SJSA1 (cell line): ENCODE results near the gene CNOT4. TPM values are rescaled to one million over a fixed set of nuclear protein-coding genes. Genes with fewer than 3 reads are reported as not detected.
"Not testable (repeated sequence)": the region's sequence is repeated elsewhere in the genome, so short reads cannot be mapped to it uniquely, and the experiment has no call there.

Experiments used
- DNase-seq, 2 experiments: peaks; one replicate each; pipeline ENCODE4 v3.0.0-alpha.2; 2015 to 2020; ENCODE audit warnings: low spot score in 2 of 2, low read depth in 1 of 2
- H3K27ac ChIP-seq: fragments of 250-450 bp; sonication (Bioruptor Pico); 2 replicates; pipeline ENCODE4 v1.5.1; 2020; ENCODE audit warnings: mild to moderate bottlenecking, moderate library complexity
- H3K27me3 ChIP-seq: fragments of 250-450 bp; sonication (Bioruptor Pico); replicated peaks from 2 replicates; pipeline ENCODE4 v1.5.1; 2020; ENCODE audit warnings: mild to moderate bottlenecking, moderate library complexity
- H3K36me3 ChIP-seq: fragments of 250-450 bp; sonication (Bioruptor Pico); 2 replicates; pipeline ENCODE4 v1.5.1; 2020; ENCODE audit warnings: mild to moderate bottlenecking
- H3K4me1 ChIP-seq: fragments of 250-450 bp; sonication (Bioruptor Pico); replicated peaks from 2 replicates; pipeline ENCODE4 v1.6.1; 2021; ENCODE audit warnings: mild to moderate bottlenecking
- H3K4me3 ChIP-seq: fragments of 250-450 bp; sonication (Bioruptor Pico); 2 replicates; pipeline ENCODE4 v1.5.1; 2020; ENCODE audit warnings: mild to moderate bottlenecking
- H3K9me3 ChIP-seq: fragments of 250-450 bp; sonication (Bioruptor Pico); replicated peaks from 2 replicates; pipeline ENCODE4 v1.5.1; 2020; ENCODE audit warnings: mild to moderate bottlenecking
- total RNA-seq: library from RNA; depleted of rRNA; stranded (reverse); fragments of >200 nt; shearing (Covaris generic); gene quantifications from 2 replicates; pipeline ENCODE4 v1.2.3, GENCODE V29; 2014

CNOT4 gene
- total RNA-seq, 1 experiment from 2014 or later, result 9.1 TPM

DNA sequence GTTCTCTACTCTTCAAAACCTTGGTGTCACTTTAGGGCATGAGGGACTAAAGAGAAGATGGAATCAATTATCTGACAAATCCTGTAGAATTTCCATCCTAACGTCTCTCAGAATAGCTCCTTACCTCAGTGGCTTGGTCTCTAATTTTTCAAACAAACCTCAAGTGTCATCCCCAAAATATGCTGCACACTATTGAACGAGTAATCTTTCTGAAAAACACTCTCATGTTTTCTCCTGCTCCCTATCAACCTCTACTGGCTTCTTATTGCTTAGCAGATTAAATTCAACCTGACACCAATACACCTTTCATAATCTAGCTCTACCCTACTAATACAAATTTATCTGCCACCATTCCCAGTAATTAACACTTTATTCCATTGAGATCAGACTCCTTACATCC, 8.5 kb downstream of the CNOT4 start:
- H3K4me3 ChIP-seq, result no peak overlapping the region
- DNase-seq, result no peak
- no peak overlapping the region for H3K27ac ChIP-seq

DNA sequence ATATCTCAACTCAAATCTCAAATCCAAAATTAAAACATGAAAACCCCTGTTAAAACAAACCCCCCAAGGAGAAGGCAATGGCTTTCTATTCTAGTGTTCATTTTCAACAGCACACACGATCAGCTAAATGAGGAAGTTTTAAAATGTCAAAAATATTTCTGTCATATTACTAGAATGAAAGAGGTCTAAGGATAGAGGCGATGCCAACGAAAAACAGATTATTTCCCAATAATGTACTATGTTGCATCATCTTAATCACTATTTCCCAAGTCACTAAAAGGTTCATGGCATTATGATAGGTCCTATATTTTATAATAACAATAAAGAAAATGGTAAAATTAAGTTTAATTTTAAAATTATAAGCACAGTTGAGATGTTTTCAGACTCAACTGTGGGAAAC, 10.1 kb downstream of the CNOT4 start:
- Histone ChIP-seq H3K27ac (no peak overlapping the region), H3K36me3 (no peaks in the 10 kb centered on the region), H3K27me3 (no peaks in the 10 kb centered on the region), H3K4me1 (no peaks in the 10 kb centered on the region; the same call in 1 of the 2 replicates), H3K4me3 (no peak overlapping the region), H3K9me3 (no peaks in the 10 kb centered on the region)
- no peak for DNase-seq

More for the DNA sequence above, 8.5 kb downstream of the CNOT4 start:
- H3K4me1 ChIP-seq, result no peaks in the 10 kb centered on the region; the same call in 1 of the 2 replicates
- H3K27me3 ChIP-seq, result no peaks in the 10 kb centered on the region
- H3K36me3 ChIP-seq, result no peaks in the 10 kb centered on the region
- H3K9me3 ChIP-seq, result no peaks in the 10 kb centered on the region

DNA sequence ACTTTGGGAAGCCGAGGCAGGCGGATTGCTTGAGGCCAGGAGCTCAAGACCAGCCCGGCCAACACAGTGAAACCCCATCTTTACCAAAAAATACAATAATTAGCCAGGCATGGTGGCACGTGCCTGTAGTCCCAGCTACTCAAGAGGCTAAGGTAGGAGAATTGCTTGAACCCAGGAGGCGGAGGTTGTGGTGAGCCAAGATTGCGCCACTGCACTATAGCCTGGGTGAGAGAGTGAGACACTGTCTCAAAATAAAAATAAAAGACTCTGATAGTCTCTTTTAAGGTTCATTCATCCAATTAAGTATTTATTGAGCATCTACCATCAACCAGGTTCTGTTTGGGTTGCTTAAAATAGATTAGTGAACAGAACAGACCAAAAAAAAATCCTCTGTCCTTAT, 12.7 kb downstream of the CNOT4 start:
- not testable (repeated sequence) for H3K9me3 ChIP-seq, H3K4me3 ChIP-seq, H3K27me3 ChIP-seq, H3K4me1 ChIP-seq, H3K27ac ChIP-seq, DNase-seq, H3K36me3 ChIP-seq

DNA sequence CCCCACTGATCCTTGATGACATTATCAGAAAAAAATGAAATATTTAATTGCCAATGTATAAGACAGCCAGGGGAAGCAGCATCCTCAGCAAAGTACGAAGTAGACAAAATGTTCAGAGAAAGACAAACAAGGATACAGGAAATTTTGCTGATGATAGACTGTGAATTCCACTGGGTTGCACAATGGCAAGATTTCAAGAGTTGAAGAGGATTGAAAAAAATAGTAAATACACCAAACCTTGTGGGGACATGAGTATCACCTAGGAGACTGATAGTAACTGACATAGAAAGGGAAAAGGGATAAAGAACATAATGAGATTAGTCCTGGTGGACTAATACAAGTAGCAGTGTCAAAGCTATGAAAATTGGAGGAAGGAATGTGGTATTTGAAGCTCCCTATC, 16.5 kb downstream of the CNOT4 start:
- H3K9me3 ChIP-seq, result no peaks in the 10 kb centered on the region
- H3K27me3 ChIP-seq, result no peaks in the 10 kb centered on the region
- H3K36me3 ChIP-seq, result peaks cover 7% of the 10 kb centered on the region; the same call in 1 of the 2 replicates
- no peak overlapping the region for H3K27ac ChIP-seq
- no peak for DNase-seq
- H3K4me3 ChIP-seq, result no peak overlapping the region
- H3K4me1 ChIP-seq, result no peaks in the 10 kb centered on the region

DNA sequence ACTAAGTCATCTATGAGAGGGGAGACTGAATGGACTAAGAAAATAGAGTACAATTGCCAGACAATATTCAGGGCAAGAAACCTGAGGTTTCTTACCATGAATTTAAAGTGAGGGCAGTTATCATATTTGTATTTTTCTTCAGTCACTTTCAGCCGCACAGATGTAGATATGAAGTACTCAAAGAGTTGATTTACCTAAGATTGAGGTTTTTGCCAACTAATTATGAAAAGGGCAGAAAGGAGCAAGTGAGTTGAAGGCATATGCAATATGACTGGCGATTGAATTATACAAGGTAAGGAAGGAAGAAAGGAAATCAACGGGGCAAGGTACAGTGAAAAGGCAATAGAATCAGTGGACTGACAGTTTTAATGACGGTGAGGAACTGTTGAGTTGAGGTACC, 17.8 kb downstream of the CNOT4 start:
- DNase-seq, result no peak

DNA sequence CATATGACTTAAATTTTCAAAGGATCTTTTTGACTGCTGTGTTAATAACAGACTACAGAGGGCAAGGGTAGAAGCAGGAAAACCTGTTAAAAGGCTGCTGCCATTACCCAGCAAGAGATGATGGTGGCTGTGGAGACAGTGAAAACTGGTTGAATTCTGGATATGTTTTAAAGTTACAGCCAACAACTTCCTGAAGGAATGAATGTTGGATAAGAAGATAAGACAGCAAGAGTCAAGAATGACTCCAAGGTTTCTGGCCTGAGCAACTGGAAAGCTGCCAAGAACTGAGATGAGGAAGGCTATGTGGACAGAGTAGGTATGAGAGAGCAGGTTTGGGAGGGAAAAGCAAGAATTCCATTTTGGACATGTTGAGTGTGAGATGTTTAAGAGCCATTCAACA, 19.1 kb downstream of the CNOT4 start:
- Histone ChIP-seq H3K4me3 (no peak overlapping the region), H3K36me3 (peaks cover 7% of the 10 kb centered on the region; the same call in 1 of the 2 replicates), H3K27me3 (no peaks in the 10 kb centered on the region), H3K9me3 (no peaks in the 10 kb centered on the region), H3K27ac (no peak overlapping the region), H3K4me1 (no peaks in the 10 kb centered on the region)
- no peak for DNase-seq

More for the DNA sequence above, 17.8 kb downstream of the CNOT4 start:
- Histone ChIP-seq H3K27ac (no peak overlapping the region), H3K27me3 (no peaks in the 10 kb centered on the region), H3K4me1 (no peaks in the 10 kb centered on the region), H3K4me3 (no peak overlapping the region), H3K36me3 (peaks cover 7% of the 10 kb centered on the region; the same call in 1 of the 2 replicates), H3K9me3 (no peaks in the 10 kb centered on the region)

DNA sequence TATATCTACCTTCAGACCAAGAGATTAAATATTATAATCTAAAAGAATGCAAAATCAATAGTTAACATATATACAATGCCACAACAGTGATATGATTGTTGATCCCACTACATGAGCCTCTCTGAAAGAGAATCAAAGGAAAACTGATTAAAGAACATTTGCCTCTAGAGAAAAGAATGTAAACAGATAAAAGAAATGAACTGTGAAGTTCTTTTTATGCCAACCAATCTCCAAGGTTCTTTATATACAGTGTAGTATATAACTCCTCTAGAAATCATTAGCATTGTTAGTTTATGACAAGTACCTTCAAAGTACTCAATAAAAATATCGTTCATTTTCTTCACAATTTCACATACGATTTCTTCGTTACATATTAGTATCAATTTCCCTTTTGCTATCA, 20.1 kb downstream of the CNOT4 start:
- H3K9me3 ChIP-seq, result no peaks in the 10 kb centered on the region
- H3K4me3 ChIP-seq, result no peak overlapping the region
- no peak overlapping the region for H3K27ac ChIP-seq
- H3K4me1 ChIP-seq, result no peaks in the 10 kb centered on the region
- H3K36me3 ChIP-seq, result peaks cover 7% of the 10 kb centered on the region; the same call in 1 of the 2 replicates
- H3K27me3 ChIP-seq, result no peaks in the 10 kb centered on the region
- no peak for DNase-seq

DNA sequence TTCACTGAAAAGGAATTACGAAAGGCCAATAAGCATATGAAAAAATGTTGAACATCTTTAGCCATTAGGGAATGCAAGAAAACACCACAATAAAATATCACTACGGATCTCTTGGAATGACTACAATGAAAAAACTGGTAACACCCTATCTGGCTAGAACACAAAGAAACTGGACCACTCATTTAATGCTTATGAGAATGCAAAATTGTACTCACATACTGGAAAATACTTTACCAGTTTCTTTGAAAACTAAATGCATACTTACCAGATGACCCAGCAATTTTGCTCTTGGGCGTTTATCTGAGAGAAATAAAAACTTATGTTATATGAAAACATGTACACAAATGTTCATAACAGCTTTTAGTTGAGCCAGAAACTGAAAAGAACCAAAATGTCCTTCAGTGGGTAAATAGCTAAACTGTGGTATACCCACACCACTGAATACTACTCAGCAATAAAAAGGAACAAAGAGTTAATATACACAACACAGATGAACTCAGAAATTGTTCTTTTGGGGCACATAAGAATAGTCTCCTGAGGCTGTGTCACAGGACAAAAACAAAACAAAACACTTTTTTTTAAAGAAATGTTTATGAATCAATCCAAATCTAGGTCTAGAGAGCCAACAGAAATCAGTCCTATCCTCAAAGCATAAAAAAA, 23.5 kb downstream of the CNOT4 start:
- no peaks in the 10 kb centered on the region for H3K4me1 ChIP-seq
- no peak overlapping the region for H3K4me3 ChIP-seq
- no peak for DNase-seq
- no peaks in the 10 kb centered on the region for H3K27me3 ChIP-seq
- no peaks in the 10 kb centered on the region for H3K9me3 ChIP-seq
- no peak overlapping the region for H3K27ac ChIP-seq
- H3K36me3 ChIP-seq, result 0 out of 2 replicates have a peak, but pooled peaks cover under 1% of the 10 kb centered on the region

DNA sequence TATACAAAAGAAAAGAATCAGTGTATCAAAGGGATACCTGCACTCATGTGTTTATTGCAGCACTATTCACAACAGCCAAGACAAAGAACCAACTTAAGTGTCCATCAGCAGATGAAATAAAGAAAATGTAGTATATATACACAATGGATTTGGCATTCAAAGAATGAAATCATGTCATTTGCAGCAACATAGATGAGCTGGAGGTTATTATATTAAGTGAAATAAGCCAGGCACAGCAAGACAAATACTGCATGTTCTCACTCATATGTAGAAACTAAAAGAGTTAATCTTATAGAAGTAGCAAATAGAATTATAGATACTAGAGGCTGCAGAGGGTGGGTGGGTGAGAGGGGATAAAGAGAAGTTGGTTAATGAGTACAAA, 28.3 kb downstream of the CNOT4 start:
- H3K27me3 ChIP-seq, result no peaks in the 10 kb centered on the region
- H3K36me3 ChIP-seq, result 0 out of 2 replicates have a peak, but pooled peaks cover 4% of the 10 kb centered on the region
- no peak overlapping the region for H3K4me3 ChIP-seq
- no peaks in the 10 kb centered on the region for H3K4me1 ChIP-seq
- no peak for DNase-seq
- no peak overlapping the region for H3K27ac ChIP-seq
- no peaks in the 10 kb centered on the region for H3K9me3 ChIP-seq

DNA sequence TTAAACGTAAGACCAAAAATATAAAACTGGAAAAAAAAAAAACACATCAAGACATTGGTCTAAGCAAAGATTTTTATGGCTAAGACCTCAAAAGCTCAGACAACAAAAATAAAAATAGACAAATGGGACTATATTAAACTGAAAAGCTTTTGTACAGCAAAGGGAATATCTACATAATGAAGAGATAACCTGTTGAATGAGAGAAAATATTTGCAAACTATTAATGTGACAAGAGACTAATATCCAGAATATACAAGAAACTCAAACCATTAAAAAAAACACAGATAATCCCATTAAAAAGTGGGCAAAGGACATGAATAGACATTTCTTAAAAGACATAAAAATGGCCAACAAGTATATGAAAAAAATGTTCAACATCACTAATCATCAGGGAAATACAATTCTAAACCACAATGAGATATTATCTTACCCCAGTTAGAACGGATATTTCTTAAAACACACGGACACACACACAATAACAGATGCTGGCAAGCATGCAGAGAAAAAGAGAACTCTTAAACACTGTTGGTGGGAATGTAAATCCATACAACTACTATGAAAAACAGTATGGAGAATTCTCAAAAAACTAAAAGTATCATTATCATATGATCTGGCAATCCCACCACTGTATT, 28.8 kb downstream of the CNOT4 start:
- Histone ChIP-seq H3K4me1 (no peaks in the 10 kb centered on the region), H3K27ac (no peak overlapping the region)

DNA sequence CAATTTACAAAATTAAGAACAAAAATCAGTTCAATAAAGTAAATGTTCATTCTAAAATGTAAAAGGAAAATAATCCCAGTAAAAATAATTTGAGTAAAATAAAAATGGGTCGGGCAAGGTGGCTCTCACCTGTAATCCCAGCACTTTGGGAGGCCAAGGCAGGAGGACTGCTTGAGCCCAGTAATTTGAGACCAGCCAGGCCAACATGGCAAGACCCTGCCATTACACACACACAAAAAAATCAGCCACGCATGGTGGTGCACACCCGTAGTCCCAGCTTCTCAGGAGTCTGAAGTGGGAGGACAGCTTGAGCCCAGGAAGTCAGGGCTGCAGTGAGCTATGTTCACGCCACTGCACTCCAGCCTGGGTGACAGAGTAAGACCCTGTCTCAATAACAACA, 34.4 kb downstream of the CNOT4 start:
- Histone ChIP-seq H3K9me3 (no peaks in the 10 kb centered on the region), H3K4me3 (no peak overlapping the region), H3K27ac (no peak overlapping the region), H3K4me1 (no peaks in the 10 kb centered on the region), H3K36me3 (no peaks in the 10 kb centered on the region), H3K27me3 (no peaks in the 10 kb centered on the region)
- no peak for DNase-seq

More for the DNA sequence above, 28.8 kb downstream of the CNOT4 start:
- H3K4me3 ChIP-seq, result no peak overlapping the region
- no peaks in the 10 kb centered on the region for H3K27me3 ChIP-seq
- H3K36me3 ChIP-seq, result 0 out of 2 replicates have a peak, but pooled peaks cover 4% of the 10 kb centered on the region
- H3K9me3 ChIP-seq, result no peaks in the 10 kb centered on the region
- no peak for DNase-seq

DNA sequence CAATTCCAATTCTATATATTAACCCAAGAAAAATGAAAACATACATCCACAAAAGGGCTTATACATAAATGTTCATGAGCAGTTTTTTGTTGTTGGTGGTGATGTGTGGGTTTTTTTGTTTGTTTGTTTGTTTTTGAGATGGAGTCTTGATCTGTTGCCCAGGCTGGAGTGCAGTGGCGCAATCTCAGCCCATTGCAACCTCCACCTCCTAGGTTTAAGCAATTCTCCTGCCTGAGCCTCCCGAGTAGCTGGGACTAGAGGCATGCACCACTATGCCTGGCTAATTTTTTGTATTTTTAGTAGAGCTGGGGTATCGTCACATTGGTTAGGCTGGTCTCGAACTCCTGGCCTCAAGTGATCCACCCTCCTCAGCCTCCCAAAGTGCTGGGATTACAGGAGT, 40.2 kb downstream of the CNOT4 start:
- not testable (repeated sequence) for H3K27ac ChIP-seq

DNA sequence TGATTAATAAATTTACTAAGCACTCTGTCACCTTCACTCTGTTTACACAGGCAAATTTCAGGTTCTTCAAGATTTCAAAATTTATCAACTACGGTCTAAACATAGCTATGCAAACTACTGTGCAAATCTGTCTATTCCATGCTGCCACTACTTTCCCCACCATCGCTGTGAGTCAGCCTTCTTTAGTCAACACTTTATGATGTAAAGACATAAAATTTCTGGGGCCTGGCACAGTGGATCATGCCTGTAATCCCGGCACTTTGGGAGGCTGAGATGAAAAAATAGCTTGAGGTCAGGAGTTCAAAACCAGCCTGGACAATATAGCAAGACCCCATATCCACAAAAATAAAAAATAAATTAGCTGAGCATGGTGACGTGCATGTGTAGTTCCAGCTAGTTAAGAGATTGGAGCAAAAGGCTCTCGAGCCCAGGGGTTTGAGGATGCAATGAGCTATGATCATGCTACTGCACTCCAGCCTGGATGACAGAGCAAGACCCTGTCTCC, 42.6 kb downstream of the CNOT4 start:
- no peak for DNase-seq
- H3K4me1 ChIP-seq, result no peaks in the 10 kb centered on the region
- H3K4me3 ChIP-seq, result no peak overlapping the region
- no peaks in the 10 kb centered on the region for H3K36me3 ChIP-seq
- H3K9me3 ChIP-seq, result no peaks in the 10 kb centered on the region
- H3K27me3 ChIP-seq, result no peaks in the 10 kb centered on the region
- H3K27ac ChIP-seq, result no peak overlapping the region

More for the DNA sequence above, 40.2 kb downstream of the CNOT4 start:
- not testable (repeated sequence) for H3K4me3 ChIP-seq, H3K9me3 ChIP-seq, H3K27me3 ChIP-seq, DNase-seq, H3K4me1 ChIP-seq, H3K36me3 ChIP-seq

DNA sequence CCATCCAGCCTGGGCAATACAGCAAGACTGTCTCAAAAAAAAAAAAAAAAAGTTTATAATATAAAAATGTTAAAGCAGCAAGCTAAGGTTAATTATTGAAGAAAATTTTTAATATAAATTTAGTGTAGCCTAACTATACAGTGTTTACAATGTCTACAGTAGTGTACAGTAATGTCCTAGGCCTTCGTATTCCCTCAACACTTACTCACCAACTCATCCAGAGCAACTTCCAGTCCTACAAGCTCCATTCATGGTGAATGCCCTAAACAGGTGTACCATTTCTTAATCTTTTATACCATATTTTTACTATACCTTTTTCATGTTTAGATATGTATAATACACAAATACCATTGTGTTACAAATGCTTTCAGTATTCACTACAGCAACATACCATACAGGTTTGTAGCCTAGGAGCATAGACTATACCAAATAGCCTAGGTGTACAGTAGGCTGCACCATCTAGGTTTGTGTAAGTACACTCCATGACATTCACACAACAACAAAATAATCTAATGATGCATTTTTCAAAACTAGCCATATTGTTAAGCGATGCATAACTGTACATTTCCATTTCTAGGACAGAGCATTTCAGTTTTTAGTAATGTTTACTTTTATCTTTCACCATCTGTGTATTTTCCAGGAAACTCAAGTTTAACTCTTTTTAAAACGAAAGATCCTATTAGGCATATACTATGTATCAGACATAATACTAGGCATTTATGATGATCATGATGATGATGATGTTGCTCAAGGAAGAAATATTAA, 43.3 kb downstream of the CNOT4 start:
- Histone ChIP-seq H3K9me3 (no peaks in the 10 kb centered on the region), H3K4me1 (no peaks in the 10 kb centered on the region), H3K27me3 (no peaks in the 10 kb centered on the region), H3K36me3 (no peaks in the 10 kb centered on the region), H3K4me3 (no peak overlapping the region), H3K27ac (no peak overlapping the region)
- DNase-seq, result no peak
